Activated naive CD8-positive, alpha-beta T cell treated with anti-CD3 and anti-CD28 coated beads for 36 hours (primary cell): Measurements from ENCODE around the gene CLP1. TPM values are rescaled to one million over a fixed set of nuclear protein-coding genes. Genes with fewer than 3 reads are reported as not detected.
"Not testable (repeated sequence)": the region's sequence is repeated elsewhere in the genome, so short reads cannot be mapped to it uniquely, and the experiment has no call there.

Experiments used
- DNase-seq: peaks from one replicate; pipeline ENCODE4 v3.0.0; 2021
- H3K27ac Mint-ChIP-seq: one replicate; pipeline ENCODE4 v1.8.0; 2022; ENCODE audit warnings: mild to moderate bottlenecking, moderate library complexity, mixed read lengths
- H3K27me3 Mint-ChIP-seq: one replicate; pipeline ENCODE4 v1.8.0; 2022; ENCODE audit warnings: mild to moderate bottlenecking, mixed read lengths
- H3K36me3 Mint-ChIP-seq: one replicate; pipeline ENCODE4 v1.8.0; 2021; ENCODE audit warnings: mild to moderate bottlenecking, mixed read lengths
- H3K4me1 Mint-ChIP-seq: one replicate; pipeline ENCODE4 v1.8.0; 2021; ENCODE audit warnings: mixed read lengths
- H3K4me3 Mint-ChIP-seq: one replicate; pipeline ENCODE4 v1.8.0; 2022; ENCODE audit warnings: mild to moderate bottlenecking, moderate library complexity, mixed read lengths
- H3K9me3 Mint-ChIP-seq: one replicate; pipeline ENCODE4 v1.8.0; 2022; ENCODE audit warnings: mixed read lengths
- total RNA-seq, 2 experiments: library from RNA; stranded (reverse); gene quantifications; one replicate each; pipeline ENCODE4 v1.2.3, GENCODE V29; 2021

CLP1 gene
- total RNA-seq, 2 experiments from 2014 or later, result 22.0 to 22.2 TPM

DNA sequence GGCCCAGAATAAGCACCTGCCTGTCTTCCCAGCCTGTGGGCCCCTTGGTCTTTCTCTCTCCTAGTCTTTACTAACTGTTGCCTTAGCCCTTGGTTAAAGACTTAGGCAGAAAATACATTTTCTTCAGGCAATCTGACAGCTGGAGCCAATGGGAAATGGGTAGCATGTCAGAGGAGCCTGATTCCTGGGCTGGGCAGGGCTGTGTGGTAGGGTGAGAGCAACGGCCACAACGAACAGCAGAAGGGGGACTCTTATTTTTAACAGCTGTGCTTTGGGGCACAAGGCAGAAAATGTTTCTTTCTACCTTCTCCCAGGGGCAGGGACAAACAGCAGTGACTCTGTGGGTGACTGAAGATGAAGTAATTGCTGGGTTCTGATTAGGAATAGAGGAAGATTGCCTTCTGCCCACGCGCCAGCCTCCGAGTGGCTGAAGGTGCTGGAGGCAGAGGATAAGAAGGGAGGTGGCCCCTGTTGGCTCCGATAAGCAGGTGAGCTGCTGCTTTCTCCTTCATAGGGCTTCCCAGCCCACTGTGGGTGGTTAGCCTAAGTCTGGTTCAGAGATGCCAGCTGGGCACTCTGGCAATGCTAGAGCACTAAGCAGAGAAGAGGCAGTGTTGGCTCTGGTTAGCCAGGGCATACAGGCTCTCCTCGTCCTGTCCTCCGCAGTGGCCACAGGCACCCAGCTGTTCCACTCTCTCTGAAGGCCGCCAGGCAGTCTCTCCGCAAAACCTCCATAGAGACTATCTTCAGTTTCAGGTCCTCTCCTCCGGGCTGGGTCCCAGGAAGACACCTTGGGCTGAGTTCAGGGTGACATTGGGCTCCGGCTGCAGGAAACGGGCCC lies 9.4 kb upstream of the CLP1 start:
- H3K9me3 Mint-ChIP-seq, result no peaks in the 10 kb centered on the region
- peaks cover 47% of the 10 kb centered on the region for H3K4me1 Mint-ChIP-seq
- H3K27me3 Mint-ChIP-seq, result peaks cover 55% of the 10 kb centered on the region
- DNase-seq, result no peak
- peak overlapping the region; percentile 68 for H3K4me3 Mint-ChIP-seq
- no peaks in the 10 kb centered on the region for H3K36me3 Mint-ChIP-seq
- peak overlapping the region; percentile 31 for H3K27ac Mint-ChIP-seq

DNA sequence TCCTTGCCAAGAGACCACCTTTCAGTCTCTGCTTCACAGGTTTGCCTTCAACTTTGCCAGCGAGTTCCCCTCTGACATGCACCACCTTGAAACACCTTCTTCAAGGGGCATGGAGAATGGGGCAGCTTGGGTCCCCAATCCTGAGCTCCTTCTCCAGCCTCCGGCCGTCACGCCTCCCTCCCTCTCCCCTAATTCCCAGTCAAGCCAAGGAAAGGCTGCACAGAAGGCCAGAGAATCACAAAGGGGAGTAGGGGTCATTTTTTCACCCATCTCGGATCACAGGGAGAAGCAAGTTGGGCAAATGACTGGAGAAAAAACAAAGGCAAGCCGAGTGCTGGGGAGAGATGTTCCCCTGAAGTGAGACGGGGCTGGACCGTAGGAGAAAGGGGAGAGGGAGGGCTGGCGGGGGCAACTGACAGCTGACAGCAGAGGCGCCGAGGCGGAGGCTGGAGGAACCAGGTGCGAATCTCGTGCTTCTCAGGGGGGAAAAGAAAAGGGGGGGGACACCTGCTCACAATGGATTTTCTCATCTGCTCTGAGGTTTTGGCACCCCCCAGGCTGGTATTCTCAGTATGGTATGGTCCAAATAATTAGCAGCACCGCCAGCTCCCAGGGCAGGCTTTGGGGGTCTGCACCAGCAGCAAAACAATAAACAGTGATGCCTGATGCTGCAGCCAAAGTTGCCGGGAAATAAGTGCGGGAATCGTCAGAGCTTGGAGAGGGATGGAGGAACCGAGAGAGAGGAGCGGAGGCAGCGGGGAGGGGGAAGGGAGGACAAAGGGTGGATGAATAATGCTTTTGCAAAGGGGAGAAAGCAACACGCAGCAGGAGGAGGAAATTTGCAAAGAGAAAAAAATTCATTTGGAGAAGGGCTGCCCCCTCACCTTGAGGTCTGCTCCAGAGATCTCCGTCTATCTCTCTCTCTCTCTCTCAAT lies 8.5 kb upstream of the CLP1 start:
- Mint-ChIP-seq H3K36me3 (no peaks in the 10 kb centered on the region), H3K9me3 (no peaks in the 10 kb centered on the region), H3K27ac (no peak overlapping the region), H3K4me3 (peak overlapping the region; percentile 68), H3K4me1 (peaks cover 49% of the 10 kb centered on the region), H3K27me3 (peaks cover 48% of the 10 kb centered on the region)
- no peak for DNase-seq

DNA sequence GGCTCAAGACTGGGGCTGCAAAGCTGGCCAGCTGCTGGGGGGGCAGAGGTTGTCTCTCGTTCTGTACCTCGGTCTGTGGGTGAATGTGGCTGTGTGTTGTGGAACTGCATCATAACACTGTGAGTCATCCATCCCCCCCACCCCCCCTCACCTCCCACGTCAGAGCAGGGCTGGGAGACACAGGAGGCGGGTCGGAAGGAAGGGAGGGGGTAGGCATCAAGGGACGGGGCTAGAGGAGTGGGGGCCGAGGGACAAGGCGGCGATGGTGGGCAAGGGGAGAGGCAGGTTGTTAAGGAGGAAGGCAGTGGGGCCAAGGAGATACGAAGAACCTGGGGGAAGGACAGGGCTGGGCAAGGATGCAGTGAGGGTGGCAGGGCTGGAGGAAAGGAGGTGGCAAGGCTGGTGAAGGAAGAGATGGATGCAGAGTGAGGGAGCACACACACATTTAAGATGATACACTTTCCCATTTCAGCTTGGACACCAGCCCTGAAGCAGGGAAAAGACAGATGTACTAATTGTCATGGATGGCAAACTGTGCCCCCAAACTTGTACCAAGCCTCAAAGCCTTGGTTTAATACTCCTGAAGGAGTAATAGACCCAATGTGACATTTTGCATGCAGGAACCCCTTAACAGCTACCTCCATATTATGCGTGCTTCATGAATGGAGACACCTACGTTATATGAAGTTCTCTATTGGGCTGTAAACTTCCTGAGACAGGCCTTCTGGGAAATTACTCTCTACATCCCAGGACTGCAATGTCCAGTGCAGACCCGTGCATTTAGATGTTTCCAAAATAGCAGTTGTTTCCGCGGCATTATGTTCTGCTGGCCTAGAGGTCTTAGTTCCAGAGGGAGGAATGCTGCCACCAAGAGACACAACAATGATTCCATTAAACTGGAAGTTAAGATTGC lies 7.5 kb upstream of the CLP1 start, which contains the start of gene YPEL4:
YPEL4 (minus strand) TSS at position 87 of the 913 bp plus-strand sequence. CDS start 2,805 bp downstream, outside the sequence.
- peak within 1 kb of the TSS; percentile 68 for H3K4me3 Mint-ChIP-seq
- peaks cover 44% of the 10 kb centered on the region for H3K4me1 Mint-ChIP-seq

DNA sequence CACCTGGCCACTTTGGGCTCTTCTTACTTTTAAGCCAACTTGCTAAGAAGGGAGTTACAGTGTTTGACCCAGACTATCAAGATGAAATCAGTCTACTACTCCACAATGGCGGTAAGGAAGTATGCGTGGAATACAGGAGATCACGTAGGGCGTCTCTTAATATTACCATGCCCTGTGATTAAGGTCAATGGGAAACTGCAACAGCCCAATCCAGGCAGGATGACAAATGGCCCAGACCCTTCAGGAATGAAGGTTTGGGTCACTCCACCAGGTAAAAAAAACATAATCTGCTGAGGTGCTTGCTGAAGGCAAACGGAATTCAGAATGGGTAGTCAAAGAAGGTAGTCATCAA lies 6.8 kb upstream of the CLP1 start:
- Mint-ChIP-seq H3K36me3 (no peaks in the 10 kb centered on the region), H3K27me3 (peaks cover 31% of the 10 kb centered on the region), H3K9me3 (no peaks in the 10 kb centered on the region), H3K27ac (no peak overlapping the region), H3K4me3 (no peak overlapping the region), H3K4me1 (peaks cover 43% of the 10 kb centered on the region)
- no peak for DNase-seq

More for the DNA sequence above, 7.5 kb upstream of the CLP1 start, which contains the start of gene YPEL4:
- Mint-ChIP-seq H3K27ac (no peak within 1 kb of the TSS), H3K36me3 (no peaks in the 10 kb centered on the region), H3K27me3 (peaks cover 38% of the 10 kb centered on the region), H3K9me3 (no peaks in the 10 kb centered on the region)
- peak; percentile 54 for DNase-seq

DNA sequence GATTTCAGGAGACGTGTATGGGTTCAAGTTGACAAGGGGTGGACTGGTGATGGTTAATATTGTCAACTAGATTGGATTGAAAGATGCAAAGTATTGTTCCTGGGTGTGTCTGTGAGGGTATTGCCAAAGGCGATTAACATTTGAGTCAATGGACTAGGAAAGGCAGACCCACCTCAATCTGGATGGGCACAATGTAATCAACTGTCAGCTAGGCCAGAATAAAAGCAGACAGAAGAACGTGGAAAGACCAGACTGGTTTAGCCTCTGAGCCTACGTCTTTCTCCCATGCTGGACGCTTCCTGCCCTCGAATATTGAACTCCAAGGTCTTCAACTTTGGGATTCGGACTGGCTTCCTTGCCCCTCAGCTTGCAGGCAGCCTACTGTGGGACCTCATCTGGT lies 6.2 kb upstream of the CLP1 start:
- H3K4me3 Mint-ChIP-seq, result no peak overlapping the region
- peaks cover 24% of the 10 kb centered on the region for H3K27me3 Mint-ChIP-seq
- no peaks in the 10 kb centered on the region for H3K36me3 Mint-ChIP-seq
- DNase-seq, result no peak
- no peaks in the 10 kb centered on the region for H3K9me3 Mint-ChIP-seq
- no peak overlapping the region for H3K27ac Mint-ChIP-seq
- H3K4me1 Mint-ChIP-seq, result peaks cover 38% of the 10 kb centered on the region

DNA sequence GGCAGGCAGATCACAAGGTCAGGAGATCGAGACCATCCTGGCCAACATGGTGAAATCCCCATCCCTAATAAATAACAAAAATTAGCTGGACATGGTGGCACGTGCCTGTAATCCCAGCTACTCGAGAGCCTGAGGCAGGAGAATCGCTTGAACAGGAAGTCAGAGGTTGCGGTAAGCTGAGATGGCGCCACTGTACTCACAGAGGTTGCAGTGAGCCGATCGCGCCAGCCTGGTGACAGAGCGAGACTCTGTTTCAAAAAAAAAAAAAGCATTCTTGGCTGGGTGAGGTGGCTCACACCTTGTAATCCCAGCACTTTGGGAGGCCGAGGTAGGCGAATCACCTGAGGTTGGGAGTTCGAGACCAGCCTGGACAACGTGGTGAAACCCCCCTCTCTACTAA lies 5.3 kb upstream of the CLP1 start:
- not testable (repeated sequence) for H3K9me3 Mint-ChIP-seq, DNase-seq, H3K36me3 Mint-ChIP-seq
- Mint-ChIP-seq H3K4me1 (peaks cover 37% of the 10 kb centered on the region), H3K27me3 (peaks cover 16% of the 10 kb centered on the region), H3K27ac (peak overlapping the region; percentile 45), H3K4me3 (peak overlapping the region; percentile 37)

DNA sequence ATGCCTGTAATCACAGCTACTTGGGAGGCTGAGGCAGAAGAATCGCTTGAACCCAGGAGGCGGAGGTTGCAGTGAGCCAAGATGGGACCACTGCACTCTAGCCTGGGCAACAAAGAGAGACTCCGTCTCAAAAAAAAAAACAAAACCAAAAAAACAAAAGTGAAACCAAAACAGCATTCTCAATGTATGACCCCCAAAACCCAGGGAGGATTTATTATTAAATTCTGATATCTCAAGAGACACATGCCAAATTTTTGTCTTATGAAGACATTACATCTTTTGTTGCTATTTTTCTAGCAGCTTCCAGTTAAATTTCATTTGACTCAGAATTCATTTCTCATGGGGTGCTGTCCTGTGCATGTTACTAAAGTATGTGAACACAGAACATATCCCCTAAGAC lies 4.9 kb upstream of the CLP1 start:
- Mint-ChIP-seq H3K4me3 (peak overlapping the region; percentile 37), H3K27me3 (peaks cover 12% of the 10 kb centered on the region), H3K27ac (peak overlapping the region; percentile 45), H3K36me3 (peaks cover under 1% of the 10 kb centered on the region), H3K4me1 (peaks cover 33% of the 10 kb centered on the region), H3K9me3 (no peaks in the 10 kb centered on the region)
- DNase-seq, result no peak

DNA sequence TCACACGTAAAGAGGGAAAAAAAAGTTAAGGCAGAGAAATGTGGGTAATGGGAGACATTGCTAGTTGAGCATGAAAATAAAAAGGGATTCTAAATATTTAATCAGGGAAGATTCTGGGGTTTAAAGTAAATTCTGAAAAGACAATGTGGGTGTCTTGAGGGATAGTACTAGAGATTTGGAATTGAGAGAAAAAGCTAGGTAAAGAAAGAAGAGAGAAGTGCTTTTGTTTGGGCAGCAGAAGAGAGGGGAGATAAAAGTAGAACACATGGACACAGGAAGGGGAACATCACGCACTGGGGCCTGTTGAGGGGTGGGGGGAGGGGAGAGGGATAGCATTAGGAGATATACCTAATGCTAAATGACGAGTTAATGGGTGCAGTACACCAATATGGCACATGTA lies 4.4 kb upstream of the CLP1 start:
- peaks cover 31% of the 10 kb centered on the region for H3K4me1 Mint-ChIP-seq
- DNase-seq, result no peak
- no peak overlapping the region for H3K4me3 Mint-ChIP-seq
- H3K36me3 Mint-ChIP-seq, result peaks cover 1% of the 10 kb centered on the region
- H3K27me3 Mint-ChIP-seq, result peaks cover 7% of the 10 kb centered on the region
- H3K9me3 Mint-ChIP-seq, result no peaks in the 10 kb centered on the region
- H3K27ac Mint-ChIP-seq, result peak overlapping the region; percentile 41

DNA sequence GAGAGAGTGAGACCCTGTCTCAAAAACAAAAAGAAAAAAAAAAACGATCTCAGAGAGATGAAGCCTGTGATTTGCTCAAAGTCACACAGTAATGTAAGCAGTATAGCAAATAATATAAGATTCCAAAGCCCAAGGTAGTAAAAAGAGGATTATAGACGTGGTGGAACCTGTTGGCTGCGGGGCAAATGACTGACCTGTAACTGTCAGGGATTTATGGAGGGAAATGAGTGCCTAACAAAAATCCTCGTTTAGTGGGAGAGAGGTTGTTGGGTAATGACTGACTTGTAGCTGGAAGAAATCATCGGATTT lies 723 bp upstream of the CLP1 start:
- no peaks in the 10 kb centered on the region for H3K27me3 Mint-ChIP-seq

DNA sequence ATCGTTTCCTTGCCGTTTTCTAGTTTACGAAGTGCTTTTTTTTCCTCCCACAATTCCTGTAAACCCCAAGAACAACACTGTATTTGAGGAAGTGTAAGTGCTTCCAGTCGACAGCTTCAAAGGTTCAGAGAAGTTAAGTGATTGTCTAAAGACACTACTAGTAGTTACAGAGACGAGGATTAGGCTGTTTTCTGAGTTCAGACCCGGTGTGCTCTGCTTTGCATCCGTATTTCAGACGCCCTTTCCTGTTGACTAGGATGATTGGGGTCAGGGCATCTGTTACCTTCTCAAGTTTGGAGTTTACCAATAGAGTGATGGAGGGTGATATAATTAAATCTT lies 430 bp downstream of the CLP1 start:
- Mint-ChIP-seq H3K27ac (peak overlapping the region; percentile 98), H3K4me1 (peaks cover 30% of the 10 kb centered on the region), H3K4me3 (peak overlapping the region; percentile 100), H3K9me3 (no peaks in the 10 kb centered on the region), H3K36me3 (peaks cover 9% of the 10 kb centered on the region), H3K27me3 (no peaks in the 10 kb centered on the region)
- no peak for DNase-seq

More for the DNA sequence above, 723 bp upstream of the CLP1 start:
- DNase-seq, result no peak
- Mint-ChIP-seq H3K9me3 (no peaks in the 10 kb centered on the region), H3K4me1 (peaks cover 28% of the 10 kb centered on the region), H3K27ac (peak overlapping the region; percentile 98), H3K36me3 (peaks cover 5% of the 10 kb centered on the region), H3K4me3 (peak overlapping the region; percentile 100)

DNA sequence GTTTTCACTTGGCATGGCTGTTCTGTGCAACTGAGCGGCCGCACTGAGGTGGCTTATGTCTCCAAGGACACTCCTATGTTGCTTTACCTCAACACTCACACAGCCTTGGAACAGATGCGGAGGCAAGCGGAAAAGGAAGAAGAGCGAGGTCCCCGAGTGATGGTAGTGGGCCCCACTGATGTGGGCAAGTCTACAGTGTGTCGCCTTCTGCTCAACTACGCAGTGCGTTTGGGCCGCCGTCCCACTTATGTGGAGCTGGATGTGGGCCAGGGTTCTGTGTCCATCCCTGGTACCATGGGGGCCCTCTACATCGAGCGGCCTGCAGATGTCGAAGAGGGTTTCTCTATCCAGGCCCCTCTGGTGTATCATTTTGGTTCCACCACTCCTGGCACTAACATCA lies 2.1 kb downstream of the CLP1 start:
- Mint-ChIP-seq H3K27me3 (no peaks in the 10 kb centered on the region), H3K4me1 (peaks cover 26% of the 10 kb centered on the region), H3K36me3 (peaks cover 9% of the 10 kb centered on the region), H3K4me3 (no peak overlapping the region), H3K27ac (no peak overlapping the region), H3K9me3 (no peaks in the 10 kb centered on the region)
- no peak for DNase-seq

DNA sequence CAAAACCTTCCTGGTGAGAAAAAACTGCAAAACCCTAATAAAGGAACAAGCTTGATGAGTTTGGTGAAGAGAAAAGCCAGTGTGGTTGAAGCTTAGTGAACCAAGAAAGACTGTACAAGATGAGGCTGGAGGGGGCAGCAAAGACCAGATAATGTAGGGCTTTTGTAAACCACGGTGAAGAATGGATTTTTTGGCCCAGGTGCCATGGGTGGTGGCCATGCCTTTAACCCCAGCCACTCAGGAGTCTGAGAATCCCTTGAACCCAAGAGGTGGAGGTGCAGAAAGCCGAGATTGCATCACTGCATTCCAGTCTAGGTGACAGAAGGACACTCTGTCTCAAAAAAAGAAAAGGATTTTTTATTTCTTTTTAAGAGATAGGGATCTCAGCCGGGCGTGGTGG lies 5.3 kb downstream of the CLP1 start:
- Mint-ChIP-seq H3K27me3 (no peaks in the 10 kb centered on the region), H3K36me3 (peaks cover 7% of the 10 kb centered on the region), H3K27ac (no peak overlapping the region), H3K9me3 (no peaks in the 10 kb centered on the region), H3K4me3 (no peak overlapping the region), H3K4me1 (peaks cover 27% of the 10 kb centered on the region)
- DNase-seq, result no peak

DNA sequence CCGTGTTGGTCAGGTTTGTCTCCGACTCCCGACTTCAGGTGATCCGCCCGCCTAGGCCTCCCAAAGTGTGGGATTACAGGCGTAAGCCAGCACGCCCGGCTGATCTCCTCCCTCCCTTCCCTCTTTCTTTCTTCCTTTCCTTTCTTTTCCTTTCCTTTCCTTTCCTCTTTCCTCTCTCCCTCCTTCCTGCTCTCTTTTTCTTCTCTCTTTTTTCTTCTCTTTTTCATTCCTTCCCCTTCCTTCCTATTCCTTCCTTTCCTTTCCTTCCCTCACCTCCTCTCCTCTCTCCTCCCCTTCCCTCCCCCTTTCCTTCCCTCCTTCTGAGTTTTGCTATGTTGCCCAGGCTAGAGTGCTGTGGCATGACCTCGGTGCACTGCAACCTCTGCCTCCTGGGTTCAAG lies 6.4 kb downstream of the CLP1 start:
- H3K27ac Mint-ChIP-seq, result no peak overlapping the region
- H3K36me3 Mint-ChIP-seq, result peaks cover 12% of the 10 kb centered on the region
- no peak for DNase-seq
- H3K9me3 Mint-ChIP-seq, result no peaks in the 10 kb centered on the region
- H3K27me3 Mint-ChIP-seq, result no peaks in the 10 kb centered on the region
- H3K4me1 Mint-ChIP-seq, result peaks cover 19% of the 10 kb centered on the region
- no peak overlapping the region for H3K4me3 Mint-ChIP-seq

DNA sequence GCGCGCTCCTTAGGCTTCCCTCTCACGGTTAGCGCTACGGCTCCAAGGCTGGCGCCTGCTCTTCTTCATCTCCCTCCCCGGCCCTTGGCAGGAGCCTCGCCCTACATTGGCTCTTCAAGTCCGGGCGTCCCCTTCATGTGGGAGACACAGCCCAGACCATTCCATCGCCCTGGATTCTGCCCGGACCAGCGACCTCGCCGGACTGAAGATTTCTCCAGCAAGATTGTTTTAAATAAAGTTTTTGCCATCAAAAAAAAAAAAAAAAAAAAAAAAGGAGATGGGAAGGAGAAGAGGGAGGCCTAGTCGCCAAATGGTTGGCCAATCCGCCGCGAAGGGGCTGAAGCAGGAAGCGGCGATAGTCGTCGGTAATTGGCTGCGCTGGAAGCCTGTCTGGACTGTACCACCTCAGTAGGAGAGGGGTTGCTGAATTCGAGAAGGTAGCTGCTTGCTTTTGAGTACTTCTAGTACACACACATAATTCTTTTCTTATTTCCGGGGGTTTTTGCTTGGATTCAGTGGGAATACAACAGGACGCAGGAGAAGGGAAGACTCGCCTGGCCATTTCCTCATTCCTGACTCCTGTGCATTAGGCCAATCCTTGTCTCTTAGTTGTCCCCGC lies 9.7 kb downstream of the CLP1 start:
- Mint-ChIP-seq H3K27ac (peak overlapping the region; percentile 98), H3K36me3 (peaks cover 17% of the 10 kb centered on the region), H3K4me3 (peak overlapping the region; percentile 98), H3K9me3 (no peaks in the 10 kb centered on the region), H3K4me1 (peaks cover 29% of the 10 kb centered on the region), H3K27me3 (no peaks in the 10 kb centered on the region)
- DNase-seq, result peak; percentile 92
